Measurements from ENCODE around the gene TRMT2A.

The TRMT2A gene

GRCh38 chr22:20102203-20102780 lies 14.7 kb downstream of the TRMT2A start:
- no peak for TF ChIP-seq CTCF (IDR thresholded peaks at IDR 0.05; ENCODE audit: low read depth, low read length, missing control alignments)
- no peak overlapping the region for H3K4me3 ChIP-seq (ENCODE audit: low read depth, low read length)
- DNase-seq (ENCODE audit: low read depth): no peak

GRCh38 chr22:20101638-20102037 lies 15.4 kb downstream of the TRMT2A start:
- TF ChIP-seq CTCF (IDR thresholded peaks at IDR 0.05; ENCODE audit: low read depth, low read length, missing control alignments): no peak
- DNase-seq (ENCODE audit: low read depth): no peak
- H3K4me3 ChIP-seq (ENCODE audit: low read depth, low read length): no peak overlapping the region

DNA sequence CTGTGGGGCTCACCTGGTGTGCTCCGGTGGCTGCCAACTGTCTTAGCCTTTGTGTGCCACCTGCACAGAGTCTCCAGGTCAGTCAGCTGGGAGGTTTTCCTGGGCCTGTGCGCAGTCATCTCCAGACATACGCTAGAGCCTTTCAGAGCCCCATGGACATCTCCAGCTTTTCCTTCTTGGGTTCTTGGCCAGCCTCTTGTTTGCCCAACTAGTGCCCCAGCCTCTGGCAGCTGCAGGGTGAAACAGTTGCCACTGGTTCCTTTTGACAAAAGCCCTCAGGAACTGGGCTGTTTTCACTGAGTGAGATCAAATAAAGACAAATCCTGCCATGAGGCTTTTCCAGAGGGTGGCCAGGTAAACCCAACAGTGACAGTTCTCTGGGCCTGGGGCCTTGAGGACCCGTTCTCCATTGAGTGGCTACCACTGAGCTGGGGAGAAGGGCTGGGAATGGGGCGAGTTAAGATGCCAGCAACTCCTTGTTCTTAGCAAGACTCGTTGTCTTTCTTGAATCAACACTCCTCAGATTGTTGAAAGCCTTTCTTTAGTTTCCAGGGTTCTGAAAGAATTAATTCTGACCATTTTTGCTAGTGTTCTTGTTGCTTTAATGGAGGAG lies 17.8 kb downstream of the TRMT2A start:
- TF ChIP-seq CTCF (IDR thresholded peaks at IDR 0.05; ENCODE audit: low read depth, low read length, missing control alignments): no peak
- H3K4me3 ChIP-seq (ENCODE audit: low read depth, low read length): no peak overlapping the region
- DNase-seq (ENCODE audit: low read depth): no peak

DNA sequence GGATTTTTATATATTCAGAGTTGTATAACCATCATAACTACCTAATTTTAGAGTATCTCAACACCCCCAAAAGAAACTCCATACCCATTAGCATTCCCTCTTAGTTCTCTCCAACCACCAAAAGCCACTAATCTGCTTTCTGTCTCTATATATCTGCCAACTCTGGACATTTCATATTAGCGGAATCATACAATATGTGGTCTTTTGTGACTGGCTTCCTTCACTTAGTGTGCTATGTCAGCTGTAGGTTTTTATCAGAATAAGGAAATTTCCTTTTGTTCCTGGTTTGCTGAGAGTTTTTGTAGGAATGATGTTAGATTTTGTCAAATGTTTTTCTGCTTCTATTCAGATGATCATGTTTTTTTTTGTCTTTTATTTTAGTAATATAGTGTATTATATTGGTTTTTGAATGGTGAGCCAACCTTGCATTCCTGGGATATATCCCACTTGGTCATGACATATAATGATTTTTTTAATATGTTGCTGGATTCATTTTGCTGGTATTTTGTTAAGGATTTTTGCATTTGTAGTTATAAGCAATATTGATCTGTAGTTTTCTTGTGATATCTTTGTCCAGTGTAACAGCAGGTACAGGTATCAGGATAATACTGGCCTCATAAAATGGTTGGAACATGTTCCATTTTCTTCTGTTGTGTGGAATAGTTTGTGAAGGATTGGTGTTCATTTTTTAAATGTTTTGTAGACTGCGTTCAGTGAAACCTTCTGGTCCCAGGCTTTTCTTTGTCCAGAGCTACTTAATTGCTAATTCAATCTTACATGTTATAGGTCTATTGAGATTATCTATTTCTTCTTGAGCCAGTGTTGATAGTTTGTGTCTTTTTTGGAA lies 20.2 kb downstream of the TRMT2A start:
- H3K4me3 ChIP-seq (ENCODE audit: low read depth, low read length): no peak overlapping the region
- no peak for TF ChIP-seq CTCF (IDR thresholded peaks at IDR 0.05; ENCODE audit: low read depth, low read length, missing control alignments)
- no peak for DNase-seq (ENCODE audit: low read depth)

GRCh38 chr22:20095521-20095920 lies 21.5 kb downstream of the TRMT2A start:
- no peak for DNase-seq (ENCODE audit: low read depth)
- no peak overlapping the region for H3K4me3 ChIP-seq (ENCODE audit: low read depth, low read length)
- TF ChIP-seq CTCF (IDR thresholded peaks at IDR 0.05; ENCODE audit: low read depth, low read length, missing control alignments): no peak

GRCh38 chr22:20094197-20094807 lies 22.7 kb downstream of the TRMT2A start:
- H3K4me3 ChIP-seq (ENCODE audit: low read depth, low read length): no peak overlapping the region
- DNase-seq (ENCODE audit: low read depth): no peak
- no peak for TF ChIP-seq CTCF (IDR thresholded peaks at IDR 0.05; ENCODE audit: low read depth, low read length, missing control alignments)

Measured in GM12864 (cell line).